Keratinocyte (primary cell): ENCODE results near the gene GP5.

Experiments
- EZH2 ChIP-seq: IDR thresholded peaks from one replicate; pipeline ENCODE4 v1.6.1; 2012; ENCODE audit warnings: inconsistent platforms, mild to moderate bottlenecking, low read length, moderate library complexity
- TF ChIP-seq, protein P1 (sequence below), 3 experiments: IDR thresholded peaks in 1 of 3; conservative IDR thresholded peaks in 1 of 3; optimal IDR thresholded peaks in 1 of 3; 2 replicates in 2 of 3; 3 replicates in 1 of 3; pipeline versions ENCODE3 to v1.5.1; 2011; ENCODE audit warnings: low read length in 3 of 3, mild to moderate bottlenecking in 3 of 3, moderate library complexity in 2 of 3, control low read depth in 1 of 3, inconsistent platforms in 1 of 3; ENCODE audit not compliant: insufficient read depth in 2 of 3; ENCODE audit errors: extremely low read depth in 1 of 3

DNA sequence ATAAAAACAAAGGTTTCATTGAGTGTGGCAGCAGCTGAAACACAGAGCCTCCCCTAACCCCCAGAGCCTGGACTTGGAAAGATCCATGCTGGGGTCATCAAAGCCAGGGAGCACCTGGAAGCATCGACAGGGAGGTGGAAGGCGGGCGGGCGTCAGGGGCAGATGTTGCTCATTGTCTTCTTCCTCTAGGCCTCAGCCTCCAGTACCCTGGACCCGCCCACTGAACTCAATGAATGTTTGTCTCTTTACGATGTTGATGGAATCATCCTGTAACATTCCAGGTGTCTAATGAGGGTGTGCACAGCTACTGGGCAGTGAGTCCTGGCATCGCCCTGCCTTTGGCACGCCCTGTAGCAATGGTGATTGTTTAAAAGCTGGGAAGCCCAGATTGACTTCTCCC, 9.8 kb downstream of the GP5 start:
- TF ChIP-seq, protein P1, sequence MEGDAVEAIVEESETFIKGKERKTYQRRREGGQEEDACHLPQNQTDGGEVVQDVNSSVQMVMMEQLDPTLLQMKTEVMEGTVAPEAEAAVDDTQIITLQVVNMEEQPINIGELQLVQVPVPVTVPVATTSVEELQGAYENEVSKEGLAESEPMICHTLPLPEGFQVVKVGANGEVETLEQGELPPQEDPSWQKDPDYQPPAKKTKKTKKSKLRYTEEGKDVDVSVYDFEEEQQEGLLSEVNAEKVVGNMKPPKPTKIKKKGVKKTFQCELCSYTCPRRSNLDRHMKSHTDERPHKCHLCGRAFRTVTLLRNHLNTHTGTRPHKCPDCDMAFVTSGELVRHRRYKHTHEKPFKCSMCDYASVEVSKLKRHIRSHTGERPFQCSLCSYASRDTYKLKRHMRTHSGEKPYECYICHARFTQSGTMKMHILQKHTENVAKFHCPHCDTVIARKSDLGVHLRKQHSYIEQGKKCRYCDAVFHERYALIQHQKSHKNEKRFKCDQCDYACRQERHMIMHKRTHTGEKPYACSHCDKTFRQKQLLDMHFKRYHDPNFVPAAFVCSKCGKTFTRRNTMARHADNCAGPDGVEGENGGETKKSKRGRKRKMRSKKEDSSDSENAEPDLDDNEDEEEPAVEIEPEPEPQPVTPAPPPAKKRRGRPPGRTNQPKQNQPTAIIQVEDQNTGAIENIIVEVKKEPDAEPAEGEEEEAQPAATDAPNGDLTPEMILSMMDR (optimal IDR thresholded peaks at IDR 0.05 in 1 of 3, IDR thresholded peaks at IDR 0.05 in 1 of 3, conservative IDR thresholded peaks at IDR 0.05 in 1 of 3; ENCODE audit: extremely low read depth in 1 of 3, insufficient read depth in 2 of 3, low read length in 3 of 3) = no peak
- TF ChIP-seq EZH2 = no peak
